Central memory CD4-positive, alpha-beta T cell (primary cell): ENCODE measurements around the gene KCNN3.

Experiments
- DNase-seq: peaks from one replicate; pipeline ENCODE4 v3.0.0; 2022

KCNN3 gene

DNA sequence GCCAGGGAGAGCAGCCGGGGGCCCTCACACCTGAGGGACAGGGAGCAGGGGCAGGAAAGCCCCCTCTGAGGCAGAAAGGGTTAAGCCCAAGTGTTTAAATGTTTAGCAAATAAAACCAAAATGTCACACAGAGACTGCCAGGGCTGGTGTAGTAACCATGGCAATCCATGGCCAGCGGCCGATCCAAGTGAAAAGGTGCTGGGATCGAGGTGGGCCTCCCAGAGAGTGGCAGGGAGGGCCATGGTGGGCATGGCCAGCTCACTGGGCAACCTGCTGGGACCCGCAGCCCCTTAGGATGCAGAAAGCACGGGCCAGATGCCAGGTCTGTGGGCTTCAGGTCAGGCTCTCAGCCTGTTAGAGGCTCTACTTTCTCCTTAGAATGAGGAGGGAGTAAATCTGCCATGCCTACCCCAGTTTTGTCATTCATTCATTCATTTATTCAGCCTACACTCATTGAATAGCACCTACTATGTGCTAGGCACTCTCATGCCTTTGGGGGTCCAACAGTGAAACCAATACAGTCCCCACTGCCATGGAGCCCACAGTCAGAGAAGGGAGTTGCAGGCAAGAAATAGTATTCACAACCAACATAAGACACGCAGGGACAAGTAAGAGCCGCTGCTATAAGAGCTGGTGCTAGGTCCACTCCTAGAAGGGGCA is 56.1 kb downstream of the KCNN3 start:
- DNase-seq, result no peak

DNA sequence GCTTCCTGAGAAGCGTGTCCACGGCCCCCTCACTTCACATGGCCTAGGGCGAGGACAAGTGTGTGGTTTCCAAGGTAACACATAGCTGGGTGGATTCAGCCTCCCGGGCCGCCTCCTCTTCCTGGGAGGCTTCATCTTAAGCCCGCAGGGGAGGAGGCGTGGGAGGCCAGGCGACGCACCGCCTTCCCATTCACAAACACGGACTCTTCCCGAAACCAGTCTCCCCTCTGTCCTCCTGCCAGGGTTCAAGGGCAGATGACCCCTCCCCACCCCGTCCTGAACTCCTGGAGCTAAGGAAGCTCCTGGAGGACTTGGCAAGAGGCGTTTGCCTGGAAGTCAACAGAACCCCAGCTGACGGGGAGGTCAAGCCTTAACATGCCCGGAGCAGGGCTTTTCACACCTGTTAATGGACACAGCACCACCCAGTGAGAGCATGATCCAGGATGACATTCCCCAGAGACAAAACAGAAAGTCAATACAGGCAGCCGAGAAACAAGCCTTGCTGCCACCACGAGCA is 56.7 kb downstream of the KCNN3 start:
- no peak for DNase-seq

DNA sequence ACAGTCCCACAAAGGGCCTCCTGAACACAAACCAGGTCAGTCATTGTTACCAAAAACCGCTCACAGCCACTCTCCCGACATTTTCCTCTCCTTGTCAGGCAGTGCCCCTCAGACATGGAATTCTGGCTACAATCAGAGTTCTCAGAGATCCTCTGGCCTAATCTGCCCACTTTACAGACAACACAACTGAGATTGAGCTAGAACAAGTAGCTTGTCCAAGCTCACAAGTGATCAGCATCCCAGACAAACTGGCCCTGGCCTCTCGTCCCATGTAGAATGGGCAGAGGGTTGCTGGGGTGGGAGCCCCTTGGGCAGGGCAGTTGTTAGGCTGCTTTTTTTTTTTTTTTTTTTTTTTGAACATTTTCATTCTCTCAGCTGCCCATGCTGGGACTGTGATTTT is 57.2 kb downstream of the KCNN3 start:
- DNase-seq, result no peak

DNA sequence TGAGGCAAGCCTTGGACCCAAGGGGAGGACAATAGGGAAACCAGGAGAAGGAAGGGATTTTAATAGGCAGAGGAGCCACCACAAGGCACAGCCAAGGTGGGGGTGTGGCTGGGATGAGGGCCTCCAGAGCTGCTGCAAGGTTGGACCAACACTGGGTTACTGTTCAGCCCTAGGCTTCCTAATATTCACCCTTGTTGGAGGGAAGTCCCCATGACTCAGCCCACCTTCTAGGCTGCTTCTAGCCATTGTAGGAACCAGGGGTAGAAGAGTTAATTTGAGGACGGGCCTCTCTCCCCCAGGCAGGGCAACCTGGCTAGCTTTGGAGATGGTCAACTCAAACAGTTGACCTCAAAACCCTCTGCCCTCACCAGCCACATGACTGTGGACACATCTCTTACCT is 59.5 kb downstream of the KCNN3 start:
- no peak for DNase-seq

DNA sequence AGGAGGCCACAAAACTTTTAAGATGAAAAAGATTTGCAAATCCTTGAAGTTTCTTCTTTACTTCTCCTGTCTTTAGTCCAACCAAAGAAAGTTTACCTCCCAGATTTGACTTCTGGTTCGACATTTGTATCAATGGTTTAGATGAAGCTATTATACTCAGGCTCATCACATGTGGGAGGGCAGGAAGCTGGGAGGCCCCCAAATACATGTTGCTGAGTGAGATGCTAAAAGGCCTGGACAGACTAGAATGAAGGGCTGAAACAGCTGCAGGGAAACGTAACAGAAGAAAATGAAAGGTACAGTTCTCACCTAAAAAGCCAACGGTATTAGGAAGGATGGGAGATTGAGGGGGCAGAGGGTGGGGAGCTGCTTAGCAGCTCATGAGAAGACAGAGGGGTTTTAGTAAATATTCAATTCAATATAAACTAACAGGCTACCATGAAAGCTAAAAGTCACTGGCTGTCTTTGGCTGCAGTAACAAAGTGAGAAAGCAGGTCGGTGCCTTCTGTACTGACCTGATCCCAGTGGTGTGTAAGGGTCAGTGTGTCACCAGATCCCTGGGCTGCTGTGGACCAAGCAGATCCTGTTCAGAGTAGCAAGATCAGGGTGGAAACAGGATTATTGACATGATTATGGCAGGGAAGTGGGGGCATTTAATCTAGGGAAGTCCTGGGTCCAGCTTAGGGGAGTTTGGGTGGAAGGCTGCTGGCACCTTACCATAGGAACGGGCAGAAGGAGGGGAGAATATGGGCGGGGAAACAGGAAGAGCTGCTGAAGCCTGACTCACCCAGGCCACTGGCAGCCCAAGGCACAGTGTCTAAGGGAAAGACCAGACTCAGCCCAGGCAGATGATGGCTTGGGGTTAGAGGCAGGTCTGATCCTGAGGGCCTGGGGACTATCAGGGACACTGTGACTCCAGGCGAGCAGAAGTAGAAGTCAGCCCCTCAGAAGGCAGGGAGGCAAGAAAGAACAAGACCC is 60.4 kb downstream of the KCNN3 start:
- no peak for DNase-seq

DNA sequence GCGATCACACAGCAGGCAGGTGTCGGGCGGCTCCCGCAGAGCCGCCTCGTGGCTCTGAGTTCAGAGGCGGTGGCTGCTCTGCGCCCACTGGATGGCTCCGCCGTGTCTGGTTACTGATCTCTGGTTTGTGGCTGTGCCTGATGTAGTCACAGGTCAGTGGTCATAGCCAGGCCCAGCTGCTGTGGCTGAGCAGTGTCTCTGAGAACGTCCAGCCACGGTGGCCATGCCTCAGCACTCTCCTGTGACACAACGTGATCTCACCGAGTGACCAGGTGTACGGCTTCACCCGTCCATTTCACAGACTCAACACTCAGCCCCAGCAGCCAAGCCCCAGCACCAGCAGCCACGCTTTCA is 61.2 kb downstream of the KCNN3 start:
- DNase-seq, result no peak

DNA sequence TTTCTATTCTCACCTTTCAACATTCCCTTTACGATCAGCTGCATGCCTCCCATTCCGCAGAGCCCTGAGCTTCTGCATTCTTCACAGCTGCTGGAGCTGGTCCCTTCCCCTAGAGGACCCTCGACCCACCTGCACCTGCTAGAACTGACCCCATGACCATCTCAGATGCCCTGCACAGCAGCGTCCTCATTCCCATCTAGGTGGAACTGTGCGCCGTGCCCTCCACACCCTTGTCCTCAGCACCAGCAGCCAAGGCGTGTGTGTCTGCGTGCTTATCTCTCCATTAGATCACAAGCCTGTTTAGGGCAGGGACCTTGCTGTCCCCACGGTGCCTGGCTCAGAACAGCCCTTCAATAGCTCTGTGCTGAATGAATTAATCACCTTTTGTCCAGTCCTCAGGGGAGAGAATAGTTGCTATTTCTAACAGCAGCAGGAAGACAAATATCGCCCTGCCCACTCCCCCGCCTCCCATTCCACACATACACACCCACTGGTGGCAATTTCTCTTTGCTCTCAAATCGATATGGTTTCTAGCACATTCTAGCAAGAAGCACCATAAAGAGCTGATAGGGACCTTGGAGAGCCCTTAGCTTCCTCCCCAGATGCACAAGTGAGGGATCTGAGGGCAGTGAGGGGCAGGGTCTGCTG is 61.7 kb downstream of the KCNN3 start:
- DNase-seq, result no peak

DNA sequence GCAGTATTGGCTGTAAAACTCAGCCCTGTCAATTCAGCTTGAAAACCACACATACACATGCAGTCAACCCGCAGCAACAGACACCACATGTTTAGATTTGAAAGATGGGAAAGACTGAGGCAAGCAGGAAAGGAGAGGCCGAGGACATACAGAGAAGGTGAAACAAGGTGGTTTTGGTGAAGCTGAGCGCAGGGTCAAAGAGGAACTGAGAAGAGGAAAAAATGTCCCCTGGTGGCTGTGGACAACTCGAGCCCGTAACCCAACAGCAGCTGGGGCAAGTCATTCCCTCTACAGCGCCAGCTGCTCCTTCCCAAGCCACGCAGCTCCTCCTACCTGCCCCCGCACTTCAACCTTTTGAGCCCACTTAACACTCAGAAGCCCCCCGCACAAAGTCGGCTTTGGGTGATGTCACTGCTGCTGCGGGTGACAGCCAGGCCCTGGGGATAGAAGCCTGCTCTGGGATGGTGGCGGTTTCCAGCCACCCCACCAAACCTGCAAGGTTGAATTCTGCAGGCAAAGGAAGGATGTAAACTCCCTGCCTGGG is 63.0 kb downstream of the KCNN3 start:
- no peak for DNase-seq

DNA sequence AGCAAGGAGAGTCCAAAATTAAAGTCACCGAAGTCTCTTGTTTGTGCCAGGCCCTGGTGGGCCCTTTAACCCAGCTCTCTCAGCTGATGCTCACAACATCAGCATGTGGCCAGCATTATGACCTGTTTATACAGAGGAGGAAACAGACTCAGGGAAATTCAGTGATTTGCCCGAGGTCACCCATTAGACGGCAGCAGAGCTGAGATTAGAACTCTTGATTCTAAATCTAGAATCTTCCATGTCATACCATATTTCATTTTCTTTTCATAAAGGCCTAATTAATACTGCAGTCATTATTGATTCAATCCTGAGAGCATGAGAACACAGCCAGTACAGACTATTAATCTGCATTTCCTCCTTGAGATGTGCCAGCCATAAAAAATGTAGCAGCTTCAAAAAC is 63.7 kb downstream of the KCNN3 start:
- no peak for DNase-seq

DNA sequence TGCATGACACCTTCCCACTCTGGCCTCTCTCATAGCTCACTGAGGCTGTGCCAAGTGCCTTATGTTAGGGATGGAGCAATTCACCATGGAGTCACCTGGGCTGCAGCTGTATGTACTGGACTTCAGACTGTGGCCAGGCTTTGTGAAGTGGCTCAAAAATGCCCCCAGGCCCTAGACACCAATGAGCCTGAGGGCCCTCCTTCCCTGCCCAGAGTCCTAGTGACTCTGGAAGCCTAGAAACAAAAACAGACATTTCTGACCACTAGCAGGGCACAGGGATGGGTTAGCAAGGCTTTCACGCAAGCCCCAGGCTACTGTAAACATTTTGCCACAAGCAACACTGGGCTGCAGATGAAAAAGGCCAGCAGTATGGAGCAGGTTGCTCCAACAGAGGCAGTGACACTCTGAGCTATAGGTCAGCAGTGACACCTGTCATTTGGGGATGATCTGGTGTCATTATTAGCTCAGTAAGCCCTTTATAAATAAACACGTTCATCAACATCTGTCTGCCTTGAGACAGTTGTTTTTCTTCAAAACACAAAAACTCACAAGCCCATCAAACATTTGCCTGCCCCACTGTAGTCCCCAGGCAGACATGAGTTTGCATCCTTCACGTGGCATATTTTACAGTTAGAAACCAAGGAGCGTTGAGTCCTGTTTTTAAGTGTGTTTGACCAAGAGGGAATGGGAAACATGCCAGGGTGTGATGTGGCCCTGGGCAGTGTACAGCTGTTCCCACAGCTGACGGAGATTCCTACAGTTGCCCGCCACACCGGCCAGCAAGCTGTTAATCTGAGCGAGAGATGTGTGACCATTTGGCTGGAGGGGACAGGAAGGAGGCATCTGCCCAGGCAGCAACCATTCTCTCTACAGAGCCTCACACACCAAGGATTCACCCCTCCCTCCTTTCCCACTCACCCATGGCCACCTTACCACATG is 66.8 kb downstream of the KCNN3 start:
- no peak for DNase-seq

DNA sequence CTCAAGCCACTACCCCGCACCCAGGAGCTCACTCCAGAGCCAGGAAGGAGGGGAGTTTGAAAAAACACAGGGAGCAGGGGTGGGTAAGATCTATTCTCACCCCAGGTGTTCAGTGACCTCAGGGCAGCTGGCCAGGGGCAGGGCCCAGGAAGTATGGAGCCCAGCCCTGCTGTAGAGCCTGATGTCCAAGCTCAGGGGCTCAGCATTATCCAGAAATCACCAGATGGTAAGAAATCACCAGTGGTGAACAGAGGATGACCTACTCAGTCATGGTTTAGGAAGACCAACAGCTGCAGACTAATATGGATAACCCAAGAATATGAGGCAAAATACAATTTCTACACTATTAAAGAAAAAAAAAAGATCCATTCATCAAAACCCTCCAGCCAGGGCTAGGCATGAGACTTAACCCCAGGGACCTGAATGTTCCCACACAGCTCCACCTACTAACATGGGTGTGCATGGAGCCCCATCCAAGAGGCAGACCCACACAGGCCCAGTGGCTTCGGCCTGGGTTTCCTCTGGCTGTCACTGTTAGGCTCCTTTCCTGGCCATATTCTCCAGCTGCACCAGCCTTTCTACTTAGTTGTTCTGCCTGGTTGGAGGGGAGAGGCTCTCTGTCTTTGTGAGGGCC is 67.6 kb downstream of the KCNN3 start:
- DNase-seq, result no peak

DNA sequence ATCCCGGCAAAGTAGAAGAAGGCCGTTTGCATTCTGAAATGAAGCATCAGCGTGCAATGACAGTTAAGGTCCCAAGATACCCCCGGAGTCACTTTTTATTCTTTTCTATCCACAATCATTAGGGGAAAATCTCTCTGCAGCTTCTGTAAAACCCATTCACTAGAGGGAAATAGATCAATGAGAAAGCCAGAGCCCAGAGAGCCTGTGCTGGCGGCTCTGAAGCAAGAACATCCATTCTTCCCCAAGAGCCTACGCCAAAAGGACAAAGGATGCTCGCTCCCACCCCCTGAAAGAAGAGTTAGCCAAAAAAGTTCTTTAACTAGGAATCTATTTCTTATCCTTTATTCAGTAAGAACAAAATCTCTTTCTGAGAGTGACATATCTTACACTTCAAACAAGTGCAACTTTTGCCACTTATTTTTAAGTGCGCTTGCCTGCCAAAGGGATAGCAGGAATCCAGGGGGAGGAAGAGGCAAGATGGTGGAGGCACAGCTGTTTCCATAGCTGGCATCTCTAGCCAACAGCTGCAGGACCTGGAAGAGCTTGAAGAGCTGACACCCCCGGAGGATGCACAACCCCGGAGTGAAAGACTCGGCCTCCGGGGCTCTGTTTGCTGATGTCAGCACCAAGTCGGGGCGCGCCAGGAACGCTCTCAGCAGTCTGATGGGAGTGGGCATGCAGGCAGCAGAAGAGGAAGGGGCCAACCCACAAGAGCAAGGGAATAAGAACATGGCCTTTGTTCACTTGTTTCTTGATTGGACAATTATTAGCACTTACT is 68.7 kb downstream of the KCNN3 start:
- DNase-seq, result no peak

DNA sequence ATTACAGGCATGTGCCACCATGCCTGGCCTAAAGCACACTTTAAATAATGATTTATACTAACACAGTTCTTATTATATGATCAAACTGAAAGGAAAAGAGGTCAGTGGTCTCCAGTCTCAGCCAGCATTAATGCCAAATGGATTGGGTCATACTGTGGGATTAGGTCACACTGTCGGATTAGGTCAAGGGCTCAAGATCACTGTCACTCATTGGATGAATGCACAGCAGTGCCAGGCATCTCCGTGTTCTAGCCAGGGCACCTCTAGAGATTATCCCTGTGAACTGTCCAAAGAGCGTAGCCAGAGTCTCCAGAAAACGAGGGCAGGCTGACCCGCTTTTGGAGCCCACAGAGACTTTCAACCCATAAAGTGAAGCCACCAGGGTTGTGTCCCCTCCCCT is 70.9 kb downstream of the KCNN3 start:
- DNase-seq, result no peak

DNA sequence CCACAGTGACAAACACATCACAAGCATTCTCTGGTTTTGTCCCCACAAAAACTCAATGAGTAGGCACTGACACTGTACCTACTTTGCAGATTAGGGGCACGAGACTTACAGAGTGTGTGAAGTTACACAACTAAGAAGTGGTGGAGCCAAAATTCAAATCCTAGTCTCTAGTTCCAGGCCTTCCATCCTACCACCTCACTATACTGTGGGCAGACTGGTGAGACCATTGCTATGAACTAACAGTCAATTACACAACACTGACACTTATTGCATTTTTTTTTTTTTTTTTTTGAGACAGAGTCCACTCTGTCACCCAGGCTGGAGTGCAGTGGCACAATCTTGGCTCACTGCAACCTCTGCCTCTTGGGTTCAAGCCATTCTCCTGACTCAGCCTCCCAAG is 71.4 kb downstream of the KCNN3 start:
- no peak for DNase-seq

DNA sequence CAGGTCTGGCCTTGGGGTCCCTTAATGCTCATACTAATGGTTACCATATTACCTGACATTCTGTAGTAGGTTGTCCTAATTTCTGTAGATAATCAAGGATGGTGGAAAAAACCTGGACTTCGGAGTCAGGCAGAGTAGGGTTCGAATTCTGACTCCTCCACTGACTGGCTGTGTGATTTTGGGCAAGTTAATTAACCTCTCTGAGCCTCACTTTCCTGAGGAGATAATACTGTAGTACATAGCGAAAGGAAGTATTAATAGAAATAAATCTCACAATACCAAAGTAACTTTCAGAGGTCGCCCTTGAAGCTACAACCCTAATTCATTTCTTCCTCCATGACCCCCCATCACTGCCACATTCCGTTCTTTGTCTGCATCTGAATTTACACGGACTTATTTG is 72.9 kb downstream of the KCNN3 start:
- DNase-seq, result no peak

DNA sequence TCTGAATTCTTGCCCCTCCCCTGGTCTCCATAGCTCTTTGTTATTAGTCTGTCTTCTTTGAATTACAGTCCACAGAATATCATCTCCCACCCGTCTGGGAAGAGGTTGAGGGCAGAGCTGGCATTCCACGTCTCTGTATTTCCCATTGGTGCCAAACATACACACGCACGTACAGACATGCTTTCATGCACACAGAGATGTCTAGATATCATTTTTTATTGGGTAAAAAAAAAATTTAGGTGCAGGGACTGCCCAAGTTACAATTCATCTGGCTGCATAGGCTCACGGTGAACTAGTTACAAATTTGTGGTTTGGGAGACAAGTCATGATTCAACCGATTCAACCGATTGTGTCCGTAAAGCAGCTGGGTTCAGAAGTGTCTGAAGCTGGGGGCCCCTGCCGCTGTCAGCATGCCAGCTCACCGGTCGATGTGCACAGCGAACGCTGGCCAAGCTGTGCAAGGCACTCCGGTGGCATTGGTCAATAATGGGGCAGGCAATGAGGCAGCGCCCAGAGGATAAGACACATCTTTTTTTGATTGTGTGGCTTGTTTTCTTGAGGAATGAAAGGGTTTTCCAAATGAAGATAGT is 73.7 kb downstream of the KCNN3 start:
- DNase-seq, result no peak

DNA sequence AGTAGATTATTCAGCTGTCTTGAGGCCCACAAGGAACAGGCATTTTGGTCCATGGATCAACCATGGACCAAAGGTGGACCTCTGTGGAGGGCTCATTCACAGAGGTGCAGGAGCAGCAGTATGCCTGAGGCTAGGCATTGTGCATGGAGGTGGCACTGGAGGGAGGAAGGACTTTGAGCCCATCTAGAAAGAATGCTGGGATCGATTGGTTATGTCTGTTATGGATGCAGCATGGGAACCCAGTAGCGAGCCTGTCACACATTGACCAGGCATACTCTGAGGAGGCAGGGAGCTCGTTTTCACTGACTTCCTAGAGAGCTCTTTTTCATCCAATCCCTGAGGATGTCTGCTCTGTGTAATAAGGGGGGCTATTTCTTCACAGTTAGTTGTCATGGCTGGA is 75.5 kb downstream of the KCNN3 start:
- DNase-seq, result no peak

DNA sequence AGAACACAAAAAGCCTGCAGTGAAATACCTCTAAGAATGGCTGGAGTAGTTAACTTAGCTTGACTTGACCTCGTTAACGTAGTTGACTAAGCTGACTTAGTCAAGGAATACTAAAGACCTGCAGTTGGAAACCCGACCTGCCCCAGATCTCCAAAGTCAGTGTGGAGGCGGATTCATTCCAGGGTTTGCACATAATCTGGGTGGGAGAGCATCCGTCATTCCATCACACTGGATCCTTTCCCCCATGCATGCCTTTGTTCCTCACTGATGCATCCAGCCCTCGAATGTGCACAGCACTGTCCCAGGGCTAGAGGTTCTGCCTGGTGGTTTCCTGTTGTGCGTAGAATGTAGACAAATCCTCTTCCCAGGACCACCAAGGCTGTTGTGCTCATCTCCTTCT is 76.4 kb downstream of the KCNN3 start:
- no peak for DNase-seq

DNA sequence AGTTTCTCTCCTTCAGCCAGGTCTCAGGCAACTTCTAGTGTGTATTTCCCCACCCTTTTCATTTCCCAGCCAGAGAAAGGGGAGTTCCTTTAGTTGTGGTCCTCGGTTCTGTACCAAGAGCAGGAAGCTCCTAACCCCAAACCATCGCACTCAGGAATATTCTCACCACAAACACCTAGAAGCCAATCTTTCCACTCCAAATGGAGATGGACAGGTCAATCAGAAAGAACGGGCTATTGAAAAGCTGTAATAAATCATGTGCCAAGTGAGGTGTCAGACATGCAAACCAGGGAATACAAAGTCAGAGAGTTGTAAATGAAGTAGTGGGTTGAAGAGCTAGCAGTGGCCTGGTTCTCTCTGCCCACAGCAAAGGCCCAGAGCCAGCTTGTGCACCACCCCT is 77.2 kb downstream of the KCNN3 start:
- no peak for DNase-seq
